H1 (cell line): ENCODE data around the gene SNRPA1. TPM values are rescaled to one million over a fixed set of nuclear protein-coding genes. Genes with fewer than 3 reads are reported as not detected.

Experiments used
- BCL11A ChIP-seq, 2 experiments: IDR thresholded peaks; one replicate each; pipeline ENCODE4 v1.6.1; 2011; ENCODE audit warnings: low read depth in 2 of 2, low read length in 2 of 2, mild to moderate bottlenecking in 2 of 2
- JUN ChIP-seq: IDR thresholded peaks from 2 replicates; pipeline ENCODE4 v1.6.1; 2011; ENCODE audit warnings: low read depth, mild to moderate bottlenecking, improper control_type of control experiment, low read length
- polyA plus RNA-seq, 7 experiments: library from polyadenylated mRNA; depleted of rRNA in 3 of 7; stranded (reverse) in 5 of 7; unstranded in 2 of 7; fragments of >200 nt in 5 of 7; fragments of 200-250 nt in 2 of 7; gene quantifications; 1 replicate in 5 of 7; 2 replicates in 1 of 7; 4 replicates in 1 of 7; pipeline versions ENCODE4 v1.2.1 to v1.2.3, GENCODE V29; 2011 to 2013; ENCODE audit warnings: missing spikeins in 2 of 7, mixed read lengths in 2 of 7
- total RNA-seq: library from RNA; stranded (reverse); fragmentation: NEBNext Ultra II Directional; extraction: Animal tissue kit (Norgen Biotek cat#: 25700); gene quantifications from 2 replicates; pipeline ENCODE4 v1.2.1, GENCODE V29; 2021
- TF ChIP-seq, protein P1 (sequence below): fragments of 300-600 bp; sonication (generic); IDR thresholded peaks from 2 replicates; pipeline ENCODE4 v1.7.1; 2012; ENCODE audit warnings: low read length, moderate library complexity, mild to moderate bottlenecking, inconsistent platforms; ENCODE audit not compliant: insufficient replicate concordance
- TF ChIP-seq, protein P2 (sequence below): IDR thresholded peaks from 2 replicates; pipeline ENCODE4 v1.6.1; 2012; ENCODE audit warnings: low read length, inconsistent platforms

SNRPA1 gene
- total and polyA plus RNA-seq, 2 of the 8 experiments (the other 6 are each of a cell fraction or from before 2014, with no cell fraction given), result 140 to 221 TPM

DNA sequence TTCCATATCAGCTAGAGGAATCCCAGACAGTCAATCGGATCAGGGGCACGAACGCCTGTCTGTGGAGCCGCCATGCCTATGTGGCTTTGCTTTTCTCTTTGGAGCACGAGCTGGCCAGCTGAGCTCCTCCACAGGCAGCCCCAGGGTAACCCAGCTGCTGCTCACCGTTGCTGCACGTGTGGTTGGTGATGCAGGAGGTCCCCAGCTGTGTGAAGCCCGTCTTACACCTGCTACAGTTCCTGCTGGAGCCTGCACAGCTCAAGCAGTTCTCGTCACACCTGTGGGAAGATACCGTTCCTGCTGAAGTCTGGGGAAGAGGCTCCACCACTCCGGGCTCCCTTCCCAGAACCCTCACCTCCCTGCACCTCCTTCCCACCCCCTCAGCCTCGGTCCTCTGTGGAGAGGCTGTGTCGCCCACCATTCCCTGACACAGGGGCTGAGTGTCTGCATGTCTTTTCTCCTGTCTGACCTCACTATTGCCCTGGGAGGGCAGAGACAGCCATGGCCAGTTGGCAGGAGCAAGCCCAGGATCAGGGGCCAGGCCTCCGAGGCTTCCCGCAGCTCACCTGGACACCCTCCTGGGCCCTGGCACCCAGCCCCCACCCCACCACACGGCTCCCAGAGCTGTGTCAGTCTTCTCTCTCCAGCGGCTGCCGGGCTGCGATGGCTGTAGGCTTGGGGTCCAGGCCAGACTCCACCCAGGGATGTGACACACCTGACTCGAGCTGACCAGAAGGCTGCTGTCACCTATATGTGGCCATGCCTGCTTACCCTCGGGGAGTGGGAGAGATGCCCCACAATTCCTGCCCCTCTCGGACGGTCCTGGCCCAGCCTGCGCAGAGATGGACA, 12.2 kb upstream of the SNRPA1 start (continued):
- TF ChIP-seq, protein P1, sequence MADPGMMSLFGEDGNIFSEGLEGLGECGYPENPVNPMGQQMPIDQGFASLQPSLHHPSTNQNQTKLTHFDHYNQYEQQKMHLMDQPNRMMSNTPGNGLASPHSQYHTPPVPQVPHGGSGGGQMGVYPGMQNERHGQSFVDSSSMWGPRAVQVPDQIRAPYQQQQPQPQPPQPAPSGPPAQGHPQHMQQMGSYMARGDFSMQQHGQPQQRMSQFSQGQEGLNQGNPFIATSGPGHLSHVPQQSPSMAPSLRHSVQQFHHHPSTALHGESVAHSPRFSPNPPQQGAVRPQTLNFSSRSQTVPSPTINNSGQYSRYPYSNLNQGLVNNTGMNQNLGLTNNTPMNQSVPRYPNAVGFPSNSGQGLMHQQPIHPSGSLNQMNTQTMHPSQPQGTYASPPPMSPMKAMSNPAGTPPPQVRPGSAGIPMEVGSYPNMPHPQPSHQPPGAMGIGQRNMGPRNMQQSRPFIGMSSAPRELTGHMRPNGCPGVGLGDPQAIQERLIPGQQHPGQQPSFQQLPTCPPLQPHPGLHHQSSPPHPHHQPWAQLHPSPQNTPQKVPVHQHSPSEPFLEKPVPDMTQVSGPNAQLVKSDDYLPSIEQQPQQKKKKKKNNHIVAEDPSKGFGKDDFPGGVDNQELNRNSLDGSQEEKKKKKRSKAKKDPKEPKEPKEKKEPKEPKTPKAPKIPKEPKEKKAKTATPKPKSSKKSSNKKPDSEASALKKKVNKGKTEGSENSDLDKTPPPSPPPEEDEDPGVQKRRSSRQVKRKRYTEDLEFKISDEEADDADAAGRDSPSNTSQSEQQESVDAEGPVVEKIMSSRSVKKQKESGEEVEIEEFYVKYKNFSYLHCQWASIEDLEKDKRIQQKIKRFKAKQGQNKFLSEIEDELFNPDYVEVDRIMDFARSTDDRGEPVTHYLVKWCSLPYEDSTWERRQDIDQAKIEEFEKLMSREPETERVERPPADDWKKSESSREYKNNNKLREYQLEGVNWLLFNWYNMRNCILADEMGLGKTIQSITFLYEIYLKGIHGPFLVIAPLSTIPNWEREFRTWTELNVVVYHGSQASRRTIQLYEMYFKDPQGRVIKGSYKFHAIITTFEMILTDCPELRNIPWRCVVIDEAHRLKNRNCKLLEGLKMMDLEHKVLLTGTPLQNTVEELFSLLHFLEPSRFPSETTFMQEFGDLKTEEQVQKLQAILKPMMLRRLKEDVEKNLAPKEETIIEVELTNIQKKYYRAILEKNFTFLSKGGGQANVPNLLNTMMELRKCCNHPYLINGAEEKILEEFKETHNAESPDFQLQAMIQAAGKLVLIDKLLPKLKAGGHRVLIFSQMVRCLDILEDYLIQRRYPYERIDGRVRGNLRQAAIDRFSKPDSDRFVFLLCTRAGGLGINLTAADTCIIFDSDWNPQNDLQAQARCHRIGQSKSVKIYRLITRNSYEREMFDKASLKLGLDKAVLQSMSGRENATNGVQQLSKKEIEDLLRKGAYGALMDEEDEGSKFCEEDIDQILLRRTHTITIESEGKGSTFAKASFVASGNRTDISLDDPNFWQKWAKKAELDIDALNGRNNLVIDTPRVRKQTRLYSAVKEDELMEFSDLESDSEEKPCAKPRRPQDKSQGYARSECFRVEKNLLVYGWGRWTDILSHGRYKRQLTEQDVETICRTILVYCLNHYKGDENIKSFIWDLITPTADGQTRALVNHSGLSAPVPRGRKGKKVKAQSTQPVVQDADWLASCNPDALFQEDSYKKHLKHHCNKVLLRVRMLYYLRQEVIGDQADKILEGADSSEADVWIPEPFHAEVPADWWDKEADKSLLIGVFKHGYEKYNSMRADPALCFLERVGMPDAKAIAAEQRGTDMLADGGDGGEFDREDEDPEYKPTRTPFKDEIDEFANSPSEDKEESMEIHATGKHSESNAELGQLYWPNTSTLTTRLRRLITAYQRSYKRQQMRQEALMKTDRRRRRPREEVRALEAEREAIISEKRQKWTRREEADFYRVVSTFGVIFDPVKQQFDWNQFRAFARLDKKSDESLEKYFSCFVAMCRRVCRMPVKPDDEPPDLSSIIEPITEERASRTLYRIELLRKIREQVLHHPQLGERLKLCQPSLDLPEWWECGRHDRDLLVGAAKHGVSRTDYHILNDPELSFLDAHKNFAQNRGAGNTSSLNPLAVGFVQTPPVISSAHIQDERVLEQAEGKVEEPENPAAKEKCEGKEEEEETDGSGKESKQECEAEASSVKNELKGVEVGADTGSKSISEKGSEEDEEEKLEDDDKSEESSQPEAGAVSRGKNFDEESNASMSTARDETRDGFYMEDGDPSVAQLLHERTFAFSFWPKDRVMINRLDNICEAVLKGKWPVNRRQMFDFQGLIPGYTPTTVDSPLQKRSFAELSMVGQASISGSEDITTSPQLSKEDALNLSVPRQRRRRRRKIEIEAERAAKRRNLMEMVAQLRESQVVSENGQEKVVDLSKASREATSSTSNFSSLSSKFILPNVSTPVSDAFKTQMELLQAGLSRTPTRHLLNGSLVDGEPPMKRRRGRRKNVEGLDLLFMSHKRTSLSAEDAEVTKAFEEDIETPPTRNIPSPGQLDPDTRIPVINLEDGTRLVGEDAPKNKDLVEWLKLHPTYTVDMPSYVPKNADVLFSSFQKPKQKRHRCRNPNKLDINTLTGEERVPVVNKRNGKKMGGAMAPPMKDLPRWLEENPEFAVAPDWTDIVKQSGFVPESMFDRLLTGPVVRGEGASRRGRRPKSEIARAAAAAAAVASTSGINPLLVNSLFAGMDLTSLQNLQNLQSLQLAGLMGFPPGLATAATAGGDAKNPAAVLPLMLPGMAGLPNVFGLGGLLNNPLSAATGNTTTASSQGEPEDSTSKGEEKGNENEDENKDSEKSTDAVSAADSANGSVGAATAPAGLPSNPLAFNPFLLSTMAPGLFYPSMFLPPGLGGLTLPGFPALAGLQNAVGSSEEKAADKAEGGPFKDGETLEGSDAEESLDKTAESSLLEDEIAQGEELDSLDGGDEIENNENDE, result no peak
- TF ChIP-seq BCL11A (IDR thresholded peaks at IDR 0.05; ENCODE audit: low read depth in 2 of 2, low read length in 2 of 2) (no peak), JUN (no peak)
- TF ChIP-seq, protein P2, sequence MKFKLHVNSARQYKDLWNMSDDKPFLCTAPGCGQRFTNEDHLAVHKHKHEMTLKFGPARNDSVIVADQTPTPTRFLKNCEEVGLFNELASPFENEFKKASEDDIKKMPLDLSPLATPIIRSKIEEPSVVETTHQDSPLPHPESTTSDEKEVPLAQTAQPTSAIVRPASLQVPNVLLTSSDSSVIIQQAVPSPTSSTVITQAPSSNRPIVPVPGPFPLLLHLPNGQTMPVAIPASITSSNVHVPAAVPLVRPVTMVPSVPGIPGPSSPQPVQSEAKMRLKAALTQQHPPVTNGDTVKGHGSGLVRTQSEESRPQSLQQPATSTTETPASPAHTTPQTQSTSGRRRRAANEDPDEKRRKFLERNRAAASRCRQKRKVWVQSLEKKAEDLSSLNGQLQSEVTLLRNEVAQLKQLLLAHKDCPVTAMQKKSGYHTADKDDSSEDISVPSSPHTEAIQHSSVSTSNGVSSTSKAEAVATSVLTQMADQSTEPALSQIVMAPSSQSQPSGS, result no peak
